Activated CD4-positive, alpha-beta memory T cell treated with anti-CD3 and anti-CD28 coated beads for 36 hours (primary cell): ENCODE measurements around the gene TEX2. TPM values are rescaled to one million over a fixed set of nuclear protein-coding genes. Genes with fewer than 3 reads are reported as not detected.

Experiments
- CTCF ChIA-PET: fragments of 350-600 bp; sonication (Branson Sonifier 250); formaldehyde crosslinking; loops from one replicate; lab custom pipeline; 2021; ENCODE audit warnings: antibody characterized with exemption, inconsistent platforms; lab: Charles Lee
- POLR2A ChIA-PET: fragments of 350-600 bp; sonication (Branson Sonifier 250); formaldehyde crosslinking; loops from one replicate; lab custom pipeline; 2021; ENCODE audit warnings: antibody characterized with exemption; lab: Charles Lee
- DNase-seq: peaks from one replicate; pipeline ENCODE4 v3.0.0-alpha.2; 2020
- H3K27ac Mint-ChIP-seq: one replicate; pipeline ENCODE4 v1.8.0; 2021; ENCODE audit warnings: mixed read lengths
- H3K27me3 Mint-ChIP-seq: one replicate; pipeline ENCODE4 v1.8.0; 2021; ENCODE audit warnings: mixed read lengths
- H3K36me3 Mint-ChIP-seq: one replicate; pipeline ENCODE4 v1.8.0; 2021; ENCODE audit warnings: mixed read lengths
- H3K4me1 Mint-ChIP-seq: one replicate; pipeline ENCODE4 v1.8.0; 2021; ENCODE audit warnings: low read depth, mixed read lengths
- H3K4me3 Mint-ChIP-seq: one replicate; pipeline ENCODE4 v1.8.0; 2021; ENCODE audit warnings: mild to moderate bottlenecking, mixed read lengths
- H3K9me3 Mint-ChIP-seq: one replicate; pipeline ENCODE4 v1.8.0; 2021; ENCODE audit warnings: mixed read lengths
- intact Hi-C: fragments of 100-400 bp; cut with micrococcal nuclease; formaldehyde crosslinking; loops from one replicate; pipeline ENCODE4 v1.15.1; 2023
- total RNA-seq, 2 experiments: library from RNA; stranded (reverse); gene quantifications; one replicate each; pipeline ENCODE4 v1.2.3, GENCODE V29; 2021

TEX2 gene
- total RNA-seq, 2 experiments from 2014 or later, result 11.9 to 12.1 TPM

DNA sequence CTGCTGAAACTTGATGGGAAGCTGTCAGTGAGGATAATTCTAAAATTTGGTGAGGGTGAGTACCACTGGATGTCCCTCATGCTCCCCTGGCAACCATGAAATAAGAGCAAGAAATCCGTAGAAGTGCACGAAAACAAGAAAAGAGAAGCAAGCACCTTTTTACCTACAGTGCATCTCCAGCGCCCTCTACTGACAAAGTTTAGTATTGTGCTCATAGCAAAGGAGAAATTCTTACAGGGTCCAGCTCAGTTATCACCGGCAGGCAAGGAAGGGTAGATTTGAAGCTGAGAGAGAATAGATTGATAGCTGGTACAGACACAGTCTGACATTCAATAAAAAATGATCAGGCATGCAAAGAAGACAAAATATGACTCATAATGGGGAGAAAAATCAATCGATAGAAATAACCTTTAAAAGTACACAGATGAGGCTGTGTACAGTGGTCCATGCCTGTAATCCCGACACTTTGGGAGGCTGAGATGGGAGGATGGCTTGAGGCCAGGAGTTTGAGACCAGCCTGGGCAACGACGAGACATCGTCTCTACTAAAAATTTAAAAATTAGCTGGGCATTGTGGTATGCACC is 28.3 kb upstream of the TEX2 start:
- H3K9me3 Mint-ChIP-seq, result peaks cover 13% of the 10 kb centered on the region
- H3K4me3 Mint-ChIP-seq, result no peak overlapping the region
- DNase-seq, result peak; percentile 11
- intact Hi-C loops, result no loop called here
- CTCF ChIA-PET, result interaction anchor here (0.7 to 3.1 kb wide), 21 partner anchors 9 to 413 kb away, joined by 3 to 15 read pairs (median 4); no protein-coding TSS in a partner anchor
- peaks cover 2% of the 10 kb centered on the region for H3K27me3 Mint-ChIP-seq
- POLR2A ChIA-PET, result interaction anchor here (0.6 kb wide), 1 partner anchor 103 kb away, joined by 4 read pairs; no protein-coding TSS in a partner anchor
- no peak overlapping the region for H3K27ac Mint-ChIP-seq
- H3K4me1 Mint-ChIP-seq, result no peaks in the 10 kb centered on the region
- H3K36me3 Mint-ChIP-seq, result peaks cover 3% of the 10 kb centered on the region

DNA sequence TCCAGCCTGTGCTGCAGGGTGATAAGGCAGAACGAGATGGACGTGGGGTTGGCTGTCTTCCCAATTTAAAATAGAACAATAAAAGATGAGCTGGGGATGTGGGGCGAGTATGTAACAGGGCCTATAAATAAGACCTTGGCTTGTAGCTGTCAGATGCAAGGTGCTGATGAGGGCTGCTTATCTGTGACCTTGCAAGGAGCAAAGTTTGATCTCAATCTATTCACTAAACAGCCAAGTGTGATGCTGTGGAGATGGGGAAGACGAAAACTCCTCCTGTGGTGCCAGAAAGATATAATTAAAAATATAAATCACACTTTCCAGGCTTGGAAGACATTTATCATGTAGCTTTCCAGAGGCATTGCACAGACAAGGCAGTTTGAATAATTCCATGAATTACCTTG is 26.7 kb upstream of the TEX2 start:
- H3K9me3 Mint-ChIP-seq, result peaks cover 13% of the 10 kb centered on the region
- POLR2A ChIA-PET, result no interaction called here
- CTCF ChIA-PET, result interaction anchor here (1.0 to 3.1 kb wide), 7 partner anchors 11 to 157 kb away, joined by 3 to 13 read pairs (median 9); no protein-coding TSS in a partner anchor

DNA sequence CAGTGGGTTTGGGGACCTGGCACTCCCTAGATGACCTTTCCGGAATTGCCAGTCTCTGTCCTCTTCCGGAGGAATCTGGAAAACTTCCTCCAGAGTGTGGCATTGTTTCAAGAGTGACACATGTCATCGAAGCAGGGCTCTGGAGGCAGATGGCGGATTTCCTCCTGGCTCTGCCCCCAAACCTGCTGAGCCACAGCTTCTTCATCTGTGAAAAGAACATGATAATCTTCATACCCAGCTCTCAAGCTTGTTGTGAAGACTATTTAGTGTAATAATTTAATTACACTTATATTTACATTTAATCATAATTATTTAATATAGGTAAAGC is 19.7 kb upstream of the TEX2 start:
- H3K4me3 Mint-ChIP-seq, result no peak overlapping the region
- no peaks in the 10 kb centered on the region for H3K36me3 Mint-ChIP-seq
- peaks cover 6% of the 10 kb centered on the region for H3K4me1 Mint-ChIP-seq
- no peak overlapping the region for H3K27ac Mint-ChIP-seq
- ChIA-PET POLR2A (no interaction called here), CTCF (interaction anchor here (1.0 to 2.4 kb wide), 9 partner anchors 11 to 371 kb away, joined by 3 to 45 read pairs (median 8); partner anchors contain the start of gene CSHL1)
- intact Hi-C loops, result loop anchor here (1.0 to 10.0 kb wide), 3 partner anchors 137 to 368 kb away; partner anchors contain the start of genes CSHL1 and GH1
- H3K27me3 Mint-ChIP-seq, result no peaks in the 10 kb centered on the region
- DNase-seq, result no peak
- H3K9me3 Mint-ChIP-seq, result no peaks in the 10 kb centered on the region

More for the DNA sequence above, 26.7 kb upstream of the TEX2 start:
- no peak overlapping the region for H3K4me3 Mint-ChIP-seq
- peaks cover 3% of the 10 kb centered on the region for H3K36me3 Mint-ChIP-seq
- no peak overlapping the region for H3K27ac Mint-ChIP-seq
- peaks cover 2% of the 10 kb centered on the region for H3K27me3 Mint-ChIP-seq
- DNase-seq, result no peak
- intact Hi-C loops, result loop anchor here (10.0 kb wide), 1 partner anchor 375 kb away; the partner anchor contains the start of genes CSHL1 and GH1
- no peaks in the 10 kb centered on the region for H3K4me1 Mint-ChIP-seq

DNA sequence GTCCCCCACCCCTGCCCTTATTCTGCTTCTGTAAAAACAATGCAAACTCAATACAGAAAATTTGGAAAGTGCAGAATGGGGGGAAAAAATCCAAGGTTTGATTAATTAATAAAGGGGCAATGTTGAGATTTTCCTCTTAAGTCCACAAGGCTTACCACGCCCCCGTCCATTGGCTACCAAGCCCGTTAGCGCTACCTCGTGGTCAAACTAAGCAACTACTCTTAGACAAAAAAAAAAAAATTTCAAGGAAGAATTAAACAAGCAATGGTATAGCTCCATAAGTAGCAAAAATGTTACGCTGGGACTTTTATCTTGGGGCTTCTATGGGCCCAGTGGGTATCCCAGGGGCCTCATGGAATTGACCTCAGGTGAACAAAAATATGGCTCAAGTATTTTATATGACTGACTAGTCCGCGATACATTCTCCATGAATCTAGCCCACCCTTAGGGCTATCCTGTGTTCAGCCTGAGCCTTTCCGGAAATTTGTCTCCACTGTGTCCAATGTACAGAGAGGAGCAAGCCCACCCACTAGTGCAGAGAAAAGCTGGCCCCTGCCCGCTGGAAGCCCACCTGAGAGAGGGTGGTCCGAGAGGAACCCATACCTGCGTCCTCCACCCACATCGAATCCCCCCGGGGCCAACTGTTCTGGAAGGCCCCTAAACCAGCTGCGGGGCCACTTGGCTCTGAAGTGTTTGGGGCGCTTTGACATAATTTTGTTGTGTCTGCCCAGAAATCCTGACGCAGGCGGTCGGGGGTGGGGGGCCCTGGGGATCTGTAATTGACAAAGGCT is 19.1 kb upstream of the TEX2 start:
- H3K36me3 Mint-ChIP-seq, result no peaks in the 10 kb centered on the region
- peaks cover 6% of the 10 kb centered on the region for H3K4me1 Mint-ChIP-seq
- no peaks in the 10 kb centered on the region for H3K9me3 Mint-ChIP-seq
- H3K4me3 Mint-ChIP-seq, result no peak overlapping the region
- ChIA-PET CTCF (interaction anchor here (0.6 to 2.4 kb wide), 32 partner anchors 9 to 371 kb away, joined by 3 to 45 read pairs (median 4); partner anchors contain the start of gene CSHL1), POLR2A (interaction anchor here (1.0 to 1.1 kb wide), 2 partner anchors 135 to 137 kb away, joined by 3 to 9 read pairs; no protein-coding TSS in a partner anchor)
- intact Hi-C loops, result loop anchor here (1.0 to 10.0 kb wide), 3 partner anchors 137 to 367 kb away; partner anchors contain the start of genes CSHL1 and GH1
- H3K27me3 Mint-ChIP-seq, result no peaks in the 10 kb centered on the region
- H3K27ac Mint-ChIP-seq, result no peak overlapping the region
- DNase-seq, result peak; percentile 63

DNA sequence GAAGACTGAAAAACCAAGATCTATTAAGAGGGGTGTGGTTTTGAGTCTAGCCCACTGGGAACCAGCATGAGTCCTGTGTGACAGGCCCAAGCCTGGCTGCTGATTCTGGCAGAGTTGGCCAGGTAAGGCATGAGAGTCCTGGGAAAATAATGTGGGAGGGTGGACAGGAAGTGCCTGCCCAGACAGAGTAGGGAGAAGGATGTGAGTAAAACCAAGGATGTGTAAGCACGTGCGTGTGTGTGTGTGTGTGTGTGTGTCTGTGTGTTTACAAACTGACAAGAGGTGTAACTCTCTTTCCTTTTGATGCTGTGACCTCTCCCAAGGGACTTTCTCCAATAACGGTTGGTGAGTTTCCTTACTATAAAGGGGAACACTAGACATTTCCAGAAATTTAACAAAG is 15.6 kb upstream of the TEX2 start:
- H3K36me3 Mint-ChIP-seq, result no peaks in the 10 kb centered on the region
- no peak overlapping the region for H3K4me3 Mint-ChIP-seq
- CTCF ChIA-PET, result interaction anchor here (2.6 kb wide), 1 partner anchor 145 kb away, joined by 10 read pairs; no protein-coding TSS in a partner anchor
- no peaks in the 10 kb centered on the region for H3K9me3 Mint-ChIP-seq
- H3K27ac Mint-ChIP-seq, result no peak overlapping the region
- peak; percentile 45 for DNase-seq
- intact Hi-C loops, result no loop called here
- peaks cover 6% of the 10 kb centered on the region for H3K4me1 Mint-ChIP-seq
- no peaks in the 10 kb centered on the region for H3K27me3 Mint-ChIP-seq
- POLR2A ChIA-PET, result no interaction called here

DNA sequence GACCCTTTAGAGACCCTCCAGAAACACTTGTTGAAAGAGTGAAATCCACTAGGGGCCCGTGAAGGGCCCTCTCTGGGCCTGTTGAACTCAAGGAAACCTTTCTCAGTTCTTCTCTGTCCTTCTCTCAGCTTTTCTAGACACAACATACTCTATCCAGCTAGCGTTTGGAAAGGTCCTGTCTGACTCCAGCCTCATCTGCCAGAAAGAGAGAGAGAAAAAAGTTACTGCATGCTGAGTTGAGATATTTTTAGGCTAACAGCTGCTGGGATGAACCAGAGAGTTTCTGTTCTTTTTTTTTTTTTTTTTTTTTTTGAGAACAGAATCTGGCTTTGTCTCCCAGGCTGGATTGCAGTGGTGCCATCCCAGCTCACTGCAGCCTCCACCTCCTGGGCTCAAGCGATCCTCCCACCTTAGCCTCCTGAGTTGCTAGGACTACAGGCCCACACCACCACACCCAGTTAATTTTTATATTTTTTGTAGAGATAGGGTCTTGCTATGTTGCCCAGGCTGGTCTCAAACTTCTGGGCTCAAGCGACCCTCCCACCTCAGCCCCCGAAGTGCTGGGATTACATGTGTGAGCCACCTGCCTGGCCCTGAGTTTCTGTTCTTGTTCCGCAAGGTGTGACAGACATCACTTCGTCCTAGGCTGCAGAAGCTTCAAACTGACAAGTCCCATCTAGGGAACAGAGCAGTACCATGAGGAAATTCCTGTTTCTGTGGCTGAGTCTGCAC is 14.9 kb upstream of the TEX2 start:
- no peak for DNase-seq
- Mint-ChIP-seq H3K4me1 (peaks cover 6% of the 10 kb centered on the region), H3K27me3 (no peaks in the 10 kb centered on the region), H3K4me3 (no peak overlapping the region), H3K9me3 (no peaks in the 10 kb centered on the region), H3K27ac (no peak overlapping the region), H3K36me3 (no peaks in the 10 kb centered on the region)
- ChIA-PET POLR2A (no interaction called here), CTCF (interaction anchor here (2.6 kb wide), 1 partner anchor 145 kb away, joined by 10 read pairs; no protein-coding TSS in a partner anchor)
- intact Hi-C loops, result no loop called here

DNA sequence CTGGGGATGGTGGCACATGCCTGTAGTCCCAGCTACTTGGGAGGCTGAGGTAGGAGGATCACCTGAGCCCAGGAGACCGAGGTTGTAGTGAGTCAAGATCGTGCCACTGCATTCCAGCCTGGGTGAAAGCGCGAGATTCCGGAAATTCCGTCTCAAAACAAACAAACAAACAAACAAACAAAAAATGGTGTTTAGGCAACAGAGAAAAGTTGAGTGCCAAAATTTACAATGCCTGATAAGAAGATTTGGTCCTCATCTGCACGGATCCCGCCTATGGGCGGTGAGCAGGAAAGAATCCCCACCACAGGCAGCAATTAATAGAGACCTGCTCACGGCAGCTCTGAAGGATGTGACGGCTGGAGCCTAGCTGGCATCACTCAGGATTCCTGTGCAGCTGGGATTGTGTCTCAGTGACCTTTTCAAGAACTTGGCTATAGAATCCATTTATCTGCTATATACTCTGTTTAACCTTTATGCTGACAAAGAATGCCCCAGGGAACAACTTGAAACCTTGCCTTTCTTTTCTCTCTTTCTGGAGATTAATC is 14.0 kb upstream of the TEX2 start:
- CTCF ChIA-PET, result interaction anchor here (1.2 kb wide), 1 partner anchor 143 kb away, joined by 5 read pairs; no protein-coding TSS in a partner anchor
- Mint-ChIP-seq H3K4me3 (no peak overlapping the region), H3K27me3 (no peaks in the 10 kb centered on the region), H3K27ac (no peak overlapping the region), H3K4me1 (peaks cover 6% of the 10 kb centered on the region), H3K9me3 (peaks cover under 1% of the 10 kb centered on the region), H3K36me3 (no peaks in the 10 kb centered on the region)
- no peak for DNase-seq
- intact Hi-C loops, result no loop called here
- POLR2A ChIA-PET, result interaction anchor here (1.2 kb wide), 1 partner anchor 123 kb away, joined by 3 read pairs; no protein-coding TSS in a partner anchor

DNA sequence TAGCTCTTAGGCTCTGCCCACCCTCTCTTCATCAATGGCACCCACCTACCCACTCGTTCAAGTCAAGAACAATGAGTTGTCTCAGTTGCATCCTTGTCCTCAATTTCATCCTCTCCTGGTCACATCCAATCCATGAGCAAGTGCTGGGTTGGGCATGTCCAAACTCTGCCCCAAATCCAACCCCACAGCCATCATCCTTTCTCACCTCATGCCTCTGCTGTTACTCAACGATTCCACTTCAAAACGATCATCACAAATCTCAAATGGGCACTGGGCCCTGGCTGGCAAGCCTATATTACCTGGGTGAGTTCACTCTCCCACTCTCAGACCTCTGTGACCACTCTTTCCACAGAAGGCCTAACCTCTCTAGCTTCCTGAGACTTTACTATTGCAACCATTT is 12.0 kb upstream of the TEX2 start:
- Mint-ChIP-seq H3K36me3 (no peaks in the 10 kb centered on the region), H3K4me1 (peaks cover 22% of the 10 kb centered on the region), H3K27ac (no peak overlapping the region), H3K9me3 (peaks cover 9% of the 10 kb centered on the region), H3K27me3 (no peaks in the 10 kb centered on the region), H3K4me3 (no peak overlapping the region)
- intact Hi-C loops, result no loop called here
- ChIA-PET CTCF (no interaction called here), POLR2A (no interaction called here)
- DNase-seq, result no peak

DNA sequence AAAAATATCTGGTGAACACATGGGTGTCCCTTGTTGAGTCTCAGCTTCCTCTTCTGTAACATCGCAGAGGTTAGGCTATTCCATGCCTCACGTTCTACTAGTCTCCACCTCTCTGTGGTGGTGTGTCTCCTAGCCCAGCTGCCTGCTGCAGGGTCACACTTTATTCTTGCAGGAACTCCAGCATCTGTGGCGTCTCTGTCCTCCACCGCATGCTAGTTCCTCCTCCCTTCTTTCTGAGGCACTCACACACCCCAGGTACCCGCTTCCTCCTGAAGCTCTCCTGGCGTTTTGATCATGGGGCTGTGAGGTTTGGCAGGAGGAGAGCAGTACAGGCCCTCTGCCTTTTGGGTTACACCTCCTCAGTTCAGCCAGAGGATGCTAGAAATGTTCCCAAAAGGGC is 9.9 kb upstream of the TEX2 start:
- CTCF ChIA-PET, result no interaction called here
- Mint-ChIP-seq H3K36me3 (no peaks in the 10 kb centered on the region), H3K27ac (no peak overlapping the region), H3K27me3 (no peaks in the 10 kb centered on the region), H3K4me3 (no peak overlapping the region), H3K4me1 (peaks cover 17% of the 10 kb centered on the region), H3K9me3 (peaks cover 9% of the 10 kb centered on the region)
- POLR2A ChIA-PET, result no interaction called here
- intact Hi-C loops, result no loop called here
- no peak for DNase-seq

DNA sequence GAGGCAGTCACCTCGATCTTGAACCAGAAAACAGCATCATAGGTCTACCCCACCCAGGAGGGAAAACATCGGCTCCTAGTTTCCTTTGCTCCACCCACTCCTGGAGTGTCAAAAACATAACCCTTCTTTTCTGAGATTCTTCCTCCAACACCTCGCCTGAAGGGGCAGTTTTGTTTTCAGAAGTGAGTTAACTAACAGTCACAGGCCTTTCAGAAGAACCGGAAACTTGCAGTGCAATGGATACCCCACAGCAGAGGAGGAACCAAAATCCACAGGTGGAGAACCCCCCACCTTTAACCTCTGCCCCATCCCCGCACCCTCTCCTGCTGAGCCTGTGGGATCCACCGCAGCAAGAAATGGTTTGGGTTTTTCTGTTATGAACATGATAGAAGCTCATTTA is 7.8 kb upstream of the TEX2 start:
- Mint-ChIP-seq H3K27ac (peak overlapping the region; percentile 45), H3K36me3 (no peaks in the 10 kb centered on the region), H3K9me3 (peaks cover 9% of the 10 kb centered on the region), H3K4me3 (no peak overlapping the region), H3K4me1 (peaks cover 17% of the 10 kb centered on the region), H3K27me3 (no peaks in the 10 kb centered on the region)
- intact Hi-C loops, result no loop called here
- peak; percentile 10 for DNase-seq
- POLR2A ChIA-PET, result no interaction called here
- CTCF ChIA-PET, result interaction anchor here (1.3 to 2.2 kb wide), 4 partner anchors 11 to 122 kb away, joined by 3 to 9 read pairs (median 4); no protein-coding TSS in a partner anchor
